IPS DF 19.7 (cell line): Measurements from ENCODE around the gene UNC5A.

Experiments
- DNase-seq: peaks from one replicate; pipeline ENCODE4 v3.0.0-alpha.2; 2013; ENCODE audit warnings: low read depth, low spot score

Gene UNC5A

GRCh38 chr5:176879663-176880361, 69.5 kb downstream of the UNC5A start:
- no peak for DNase-seq

DNA sequence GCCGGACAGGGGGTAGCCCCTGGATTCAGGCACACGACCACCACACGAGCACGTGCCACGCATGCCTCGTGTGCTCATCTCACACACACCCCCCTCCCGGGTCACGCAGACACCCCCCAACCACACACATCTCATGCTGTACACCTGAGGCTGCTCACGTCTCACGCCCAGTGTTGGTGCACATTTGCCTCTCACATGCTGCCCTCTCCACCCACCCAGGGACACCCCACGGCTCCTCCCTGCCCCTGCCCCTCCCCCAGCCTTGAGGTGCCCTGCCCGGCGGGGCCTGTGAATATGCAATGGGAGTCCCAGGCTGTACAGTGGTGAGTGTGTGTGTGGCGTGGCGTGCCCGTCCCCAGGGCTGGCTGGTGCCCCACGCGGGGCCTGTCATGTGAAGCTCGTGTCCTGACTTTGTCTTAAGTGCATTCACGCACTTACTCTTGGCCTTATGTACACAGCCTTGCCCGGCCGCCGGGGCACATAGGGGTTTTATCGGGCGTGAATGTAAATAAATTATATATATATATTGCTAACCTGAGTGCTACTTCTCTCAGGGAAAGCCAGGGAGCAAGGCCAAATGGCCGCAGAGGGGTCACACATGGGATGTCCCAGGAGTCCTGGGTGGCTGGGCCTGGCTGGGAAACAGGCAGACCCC, 70.1 kb downstream of the UNC5A start:
- no peak for DNase-seq

- DNase-seq, result no peak
Measured at GRCh38 chr5:176881021-176881749, 70.8 kb downstream of the UNC5A start.

DNA sequence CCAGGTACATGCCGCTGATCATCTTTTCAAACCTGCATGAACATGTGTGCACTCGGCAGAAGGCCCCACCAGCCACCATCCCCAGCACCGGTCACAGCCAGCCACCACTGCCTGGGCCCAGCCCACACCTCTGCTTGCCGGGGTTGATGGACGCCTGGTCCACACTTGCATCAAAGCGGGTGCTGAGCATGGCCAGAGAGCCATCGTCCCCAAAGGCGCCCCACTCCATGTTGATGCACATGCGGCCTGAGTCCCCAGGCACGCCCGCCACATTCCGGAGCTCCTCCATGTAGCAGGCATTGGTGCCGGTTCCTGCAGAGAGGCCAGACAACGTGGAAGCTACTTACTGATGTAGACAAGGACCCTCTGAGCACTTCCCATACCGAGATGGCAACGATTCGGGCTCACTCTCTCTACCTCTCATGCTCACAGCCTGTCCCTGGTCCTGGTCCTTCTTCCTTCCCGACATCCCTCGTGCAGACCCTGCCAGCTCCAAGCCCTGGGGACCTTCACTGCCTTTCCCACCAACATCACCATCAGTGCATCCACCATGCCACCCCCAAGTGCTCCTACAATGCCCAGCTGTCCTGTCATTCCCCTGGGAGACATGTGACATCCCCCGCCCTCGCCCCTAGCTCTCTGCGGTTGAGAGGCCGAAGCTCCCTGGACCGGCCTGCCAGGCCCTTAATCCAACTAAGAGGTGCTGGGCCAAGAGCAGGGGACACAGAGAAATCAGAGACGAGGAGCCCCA, 71.6 kb downstream of the UNC5A start:
- DNase-seq, result no peak

GRCh38 chr5:176882567-176882903, 72.2 kb downstream of the UNC5A start:
- DNase-seq, result no peak

DNA sequence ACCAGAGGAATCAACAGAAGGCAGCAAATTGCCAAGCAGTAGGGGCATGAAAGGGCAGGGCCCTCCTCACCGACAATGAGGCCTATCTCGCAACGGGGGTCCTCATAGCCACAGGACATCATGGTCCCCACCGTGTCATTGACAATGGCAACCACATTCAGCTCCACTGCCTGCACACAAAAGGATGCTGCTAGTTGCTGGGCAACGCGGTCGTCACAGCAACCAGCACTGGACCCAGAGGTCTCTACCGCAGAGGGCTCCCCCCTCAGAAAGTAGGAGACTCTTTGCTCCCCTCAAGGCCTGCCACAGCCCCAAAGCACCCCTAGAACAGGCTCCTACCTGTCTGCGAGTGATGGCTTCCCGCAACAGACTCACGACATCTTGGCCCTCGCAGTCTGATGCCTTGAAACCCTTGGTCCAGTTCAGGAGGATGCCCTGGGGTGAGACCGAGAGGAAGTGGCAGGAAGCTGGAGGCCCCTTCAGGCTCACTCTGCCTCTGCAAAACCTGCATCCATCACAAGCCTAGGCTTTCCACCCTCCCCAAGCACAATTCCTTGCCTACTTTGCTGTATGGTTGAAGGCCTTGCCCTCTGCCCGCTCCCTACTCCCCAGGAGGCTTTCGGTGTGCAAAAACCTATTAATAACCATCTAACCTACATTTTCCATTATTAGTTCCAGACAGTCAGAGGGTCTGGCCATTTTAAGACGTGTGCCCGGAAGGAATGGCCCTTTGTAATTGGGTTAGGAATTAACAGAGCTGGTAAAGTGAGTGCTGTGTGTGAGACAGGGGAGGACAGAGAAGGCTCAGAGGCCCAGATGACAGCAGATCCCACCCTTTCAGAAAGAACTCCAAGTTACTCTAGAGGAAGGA, 73.6 kb downstream of the UNC5A start:
- DNase-seq, result no peak

- no peak for DNase-seq
Measured at GRCh38 chr5:176884571-176884890, 74.2 kb downstream of the UNC5A start.

DNA sequence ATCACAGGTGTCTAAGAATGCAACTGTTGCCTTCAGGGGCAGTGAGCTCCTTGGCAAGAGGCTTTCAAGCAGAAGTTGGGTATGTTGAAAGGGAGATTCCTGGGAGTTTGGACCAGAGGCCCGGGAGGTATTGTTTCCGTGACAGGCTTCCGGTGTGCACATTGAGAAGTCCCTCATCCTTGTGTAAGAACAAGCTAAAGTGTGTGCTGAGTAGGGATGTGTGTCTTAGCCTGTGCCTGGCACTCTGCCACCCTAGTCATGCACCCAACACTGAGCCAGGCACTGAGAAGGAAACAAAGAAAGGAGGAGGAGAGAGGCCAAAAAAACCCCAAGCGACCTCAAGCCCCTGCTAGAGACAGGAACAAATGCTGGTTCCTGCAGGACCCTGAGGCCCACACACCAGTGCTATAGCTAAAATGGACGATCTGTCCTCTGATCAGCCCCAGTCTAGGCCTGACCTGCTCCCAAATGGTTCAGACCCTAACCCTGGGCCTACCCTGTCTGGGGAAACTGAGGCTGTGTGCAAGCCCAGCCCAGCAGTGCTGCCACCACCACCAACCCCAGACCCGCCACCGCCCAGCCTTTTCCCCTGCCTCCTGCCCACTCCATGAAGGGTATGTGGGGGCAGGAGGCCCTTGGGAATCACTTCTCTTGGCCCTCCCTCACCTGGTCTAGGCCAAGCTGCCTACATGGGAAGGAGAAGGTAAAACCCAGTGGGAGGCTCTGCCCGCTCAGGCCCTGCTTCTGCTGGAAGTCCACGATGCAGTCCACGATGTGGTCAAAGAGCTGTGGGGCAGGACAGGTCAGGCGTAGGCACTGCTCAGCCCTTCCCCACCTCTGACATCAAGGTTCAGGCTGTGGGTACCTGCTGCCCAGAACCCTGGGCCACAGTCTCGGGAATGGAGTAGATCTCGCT, 76.2 kb downstream of the UNC5A start:
- DNase-seq, result no peak

DNA sequence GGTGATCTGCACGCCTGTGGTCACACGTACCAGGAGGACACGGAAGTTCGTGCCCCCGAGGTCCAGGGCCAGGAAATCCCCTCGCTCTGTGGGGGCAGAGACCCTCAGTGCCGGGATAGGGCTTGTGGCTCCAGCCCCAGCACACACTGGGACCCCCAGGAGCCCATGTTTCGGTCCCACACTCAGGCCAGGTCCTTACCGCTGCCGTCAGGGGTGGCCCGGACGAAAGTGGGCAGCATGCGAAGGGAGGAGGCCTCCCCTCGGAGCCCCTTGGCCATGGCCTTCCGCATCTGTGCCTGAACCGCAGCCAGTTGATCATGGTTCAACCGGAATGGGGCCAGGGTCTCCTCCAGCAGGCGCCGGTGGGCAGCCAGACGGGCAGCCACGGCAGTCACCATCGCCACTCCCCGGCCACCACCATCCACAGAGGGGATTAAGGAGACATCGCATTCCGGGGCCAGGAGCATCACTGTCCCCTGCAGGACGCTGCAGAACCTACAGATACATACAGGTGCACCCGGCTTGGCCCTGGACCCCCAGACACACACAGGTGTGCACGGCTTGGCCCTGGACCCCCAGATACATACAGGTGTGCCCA, 77.0 kb downstream of the UNC5A start:
- no peak for DNase-seq

DNA sequence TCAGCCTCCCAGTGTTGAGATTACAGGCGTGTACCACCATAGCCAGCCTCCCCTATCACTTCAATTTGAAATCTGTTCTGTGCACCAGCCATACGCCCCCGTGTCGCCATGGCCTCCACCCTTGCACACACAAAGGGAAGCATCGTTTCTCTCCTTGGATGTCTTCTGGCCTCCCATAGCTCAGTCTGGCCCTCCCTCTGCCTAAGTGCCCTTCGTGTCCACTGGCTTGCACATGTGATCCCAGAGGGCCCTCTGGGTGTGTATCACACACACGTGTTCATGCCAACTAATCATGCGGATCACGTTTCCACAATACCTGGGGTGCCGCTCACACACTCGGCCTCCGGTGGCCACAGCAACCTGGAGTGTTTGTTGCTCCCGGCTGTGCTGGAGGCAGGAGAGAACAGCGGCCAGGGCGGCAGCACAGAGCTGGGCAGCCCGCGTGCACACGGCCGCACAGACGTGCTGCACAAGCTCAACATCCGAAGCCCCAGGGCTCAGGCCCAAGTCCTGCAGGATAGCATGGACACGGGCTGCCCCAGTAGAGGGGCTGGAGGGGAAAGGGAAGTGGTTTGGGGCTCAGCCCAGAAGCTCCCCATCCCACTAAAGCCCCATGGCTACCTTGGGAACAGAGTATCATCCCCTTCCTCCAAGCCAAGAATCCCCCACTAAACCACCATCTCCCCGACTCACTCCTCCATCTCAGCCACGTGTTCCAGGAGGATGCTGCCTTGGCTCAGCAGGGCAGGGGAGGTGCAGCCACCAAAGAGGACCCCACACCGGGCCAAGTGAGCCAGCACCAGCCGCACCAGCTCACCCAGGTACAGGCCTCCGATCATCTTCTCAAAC, 77.9 kb downstream of the UNC5A start:
- DNase-seq, result no peak

DNA sequence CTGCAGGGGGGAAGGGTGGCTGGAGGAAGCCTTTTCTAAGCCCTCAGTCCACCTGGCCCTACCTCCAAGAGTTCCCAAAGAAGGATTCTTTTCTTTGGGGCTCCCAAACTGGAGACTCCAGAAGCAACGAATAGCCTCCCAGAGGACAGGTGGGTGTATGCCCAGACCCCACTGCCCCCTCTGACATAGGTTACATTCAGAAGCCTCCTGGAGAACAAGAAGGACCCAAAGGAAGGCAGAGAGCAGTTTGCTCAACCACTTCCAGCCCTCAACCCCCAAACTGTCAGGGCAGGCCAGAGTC, 78.5 kb downstream of the UNC5A start:
- DNase-seq, result no peak

DNA sequence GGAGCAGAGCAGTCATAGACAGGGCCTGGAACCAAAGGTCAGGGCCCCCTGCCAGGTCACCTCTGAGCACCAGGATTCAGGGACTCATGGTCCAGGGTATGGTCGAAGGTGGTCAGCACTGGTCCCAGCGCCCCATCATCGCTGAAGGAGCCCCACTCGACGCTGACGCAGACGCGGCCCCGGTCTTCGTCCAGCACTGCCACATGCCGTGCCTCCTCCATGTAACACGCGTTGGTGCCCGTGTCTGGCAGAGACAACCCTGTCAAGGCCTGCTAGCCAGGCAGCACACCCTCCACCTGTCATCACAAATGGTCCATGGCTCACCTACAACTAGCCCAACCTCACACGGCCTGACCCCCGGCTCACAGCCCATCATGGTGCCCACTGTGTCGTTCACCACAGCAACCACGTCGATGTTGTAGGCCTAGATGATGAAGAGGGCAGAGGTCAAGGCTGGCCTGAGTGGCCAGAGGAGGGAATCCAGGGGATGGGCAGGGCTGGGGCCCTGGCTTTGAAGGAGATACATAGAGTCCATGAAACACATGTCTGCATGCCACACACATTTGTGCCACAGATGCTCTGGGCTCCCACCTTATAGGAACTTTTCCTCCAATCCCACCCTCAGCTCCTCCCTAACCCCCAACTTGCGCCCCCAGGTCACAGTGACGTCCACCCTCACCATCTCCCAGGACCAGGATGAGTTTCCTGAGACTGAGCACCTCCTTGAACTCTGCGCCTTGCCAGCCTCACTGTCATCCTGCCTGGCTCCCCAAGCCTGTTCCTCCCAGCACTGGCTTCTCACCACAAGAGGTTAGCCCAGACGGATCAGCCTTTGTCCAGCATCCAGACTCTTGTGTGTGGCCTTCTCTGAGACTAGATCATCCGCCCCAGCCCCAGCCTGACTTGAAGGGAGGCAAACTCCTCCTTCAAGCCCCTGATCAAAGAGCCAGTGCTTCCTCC, 79.2 kb downstream of the UNC5A start:
- no peak for DNase-seq

GRCh38 chr5:176890455-176891330, 80.3 kb downstream of the UNC5A start:
- no peak for DNase-seq

DNA sequence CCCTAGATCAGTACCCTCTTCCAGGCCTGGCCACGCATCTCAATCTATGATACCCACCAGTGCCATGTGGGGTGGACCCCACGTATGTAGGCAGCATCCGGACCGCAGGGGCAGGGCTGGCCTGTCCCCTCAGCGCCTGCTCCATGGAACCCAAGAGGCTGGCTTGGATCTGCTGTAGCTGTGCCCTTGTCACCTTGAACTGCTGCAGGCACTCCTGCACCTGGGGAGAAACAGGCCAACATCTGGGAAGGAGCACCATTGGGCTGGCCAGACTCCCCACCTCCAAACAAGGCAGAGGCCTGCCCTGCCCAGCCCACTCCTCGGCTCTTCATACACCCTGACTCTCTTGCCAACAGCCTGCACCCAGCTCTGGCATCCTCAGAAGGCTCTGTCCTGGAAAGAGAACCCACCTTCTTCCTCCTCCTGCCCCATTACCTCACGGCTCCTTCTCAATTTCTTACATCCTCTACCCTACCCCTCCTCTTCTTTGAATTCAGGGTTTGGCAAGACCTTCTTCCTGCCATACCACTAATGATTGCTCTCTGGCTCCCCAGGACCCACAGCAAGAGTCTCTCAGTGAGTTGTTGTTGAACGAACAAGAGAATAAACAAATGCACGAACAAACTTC, 81.1 kb downstream of the UNC5A start:
- DNase-seq, result no peak

DNA sequence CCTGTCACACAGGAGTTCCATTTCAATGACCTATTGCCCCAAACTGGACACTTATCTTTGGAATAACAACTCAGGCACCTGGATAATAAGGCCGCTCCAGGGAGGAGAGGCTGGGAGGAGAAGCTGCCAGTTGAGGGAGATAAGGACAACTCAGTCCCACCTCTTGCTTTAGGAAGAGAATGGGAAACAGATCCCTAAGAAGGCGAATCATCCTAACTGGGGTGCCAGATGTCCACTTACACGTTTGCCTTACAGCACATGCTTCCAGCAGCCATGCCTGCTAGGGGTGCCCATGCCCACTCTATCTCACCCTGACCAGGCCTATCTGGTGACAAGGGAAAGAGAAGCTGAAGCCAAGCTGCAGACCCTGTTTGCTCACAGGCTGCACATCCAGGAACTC, 82.3 kb downstream of the UNC5A start:
- DNase-seq, result no peak

DNA sequence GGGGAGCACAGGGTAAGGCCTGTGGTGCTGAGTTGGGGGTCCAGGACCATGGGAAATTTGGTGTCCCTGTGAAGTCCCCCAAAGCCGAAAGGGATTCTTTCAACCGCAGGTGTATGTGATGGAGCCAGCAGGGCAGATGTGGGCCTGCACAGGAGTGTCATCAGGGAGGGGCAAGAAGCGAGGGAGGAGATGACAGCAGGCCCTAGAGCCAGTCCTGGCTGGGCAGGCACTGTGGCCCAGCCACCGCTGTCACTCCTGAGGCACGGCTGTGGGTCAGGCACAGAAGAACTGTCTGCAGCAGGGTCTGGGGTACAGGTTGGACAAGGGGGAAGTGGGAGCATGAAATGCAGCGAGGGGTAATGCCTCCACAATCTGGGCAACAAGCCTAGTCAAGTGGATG, 83.9 kb downstream of the UNC5A start:
- DNase-seq, result no peak

GRCh38 chr5:176895831-176896230, 85.5 kb downstream of the UNC5A start:
- DNase-seq, result no peak
